ENCODE measurements around the gene MAMLD1.

The MAMLD1 gene

GRCh38 chrX:150537851-150538250 is 174.7 kb downstream of the MAMLD1 start:
- DNase-seq = no peak

GRCh38 chrX:150540965-150541364 is 177.8 kb downstream of the MAMLD1 start:
- DNase-seq = no peak

GRCh38 chrX:150542846-150543229 is 179.7 kb downstream of the MAMLD1 start:
- DNase-seq = no peak

- no peak for DNase-seq
These were observed 180.4 kb downstream of the MAMLD1 start for GRCh38 chrX:150543230-150544155.

- DNase-seq = peak; percentile 21
These were observed 181.2 kb downstream of the MAMLD1 start for GRCh38 chrX:150544222-150544787.

GRCh38 chrX:150544835-150545770 is 182.0 kb downstream of the MAMLD1 start:
- DNase-seq = no peak

- DNase-seq = peak; percentile 57
These were observed 183.6 kb downstream of the MAMLD1 start for GRCh38 chrX:150546711-150547153.

GRCh38 chrX:150547375-150548115 is 184.4 kb downstream of the MAMLD1 start:
- no peak for DNase-seq

- no peak for DNase-seq
These were observed 185.1 kb downstream of the MAMLD1 start for GRCh38 chrX:150548251-150548650.

- DNase-seq = no peak
These were observed 185.6 kb downstream of the MAMLD1 start for GRCh38 chrX:150548684-150549083.

GRCh38 chrX:150551963-150552362 is 188.8 kb downstream of the MAMLD1 start:
- no peak for DNase-seq

GRCh38 chrX:150558424-150558823 is 195.3 kb downstream of the MAMLD1 start:
- DNase-seq = no peak
